Ramos (cell line): ENCODE results near the gene BMS1.
"Not testable (repeated sequence)": the region's sequence is repeated elsewhere in the genome, so short reads cannot be mapped to it uniquely, and the experiment has no call there.

Experiments used
- in situ Hi-C: fragments of 300-500 bp; cut with MboI; formaldehyde crosslinking; loops from one replicate; pipeline ENCODE4 v1.14.3; 2022; ENCODE audit warnings: low sequenced_read_pairs; ENCODE audit not compliant: unreplicated experiment

Gene BMS1, protein sequence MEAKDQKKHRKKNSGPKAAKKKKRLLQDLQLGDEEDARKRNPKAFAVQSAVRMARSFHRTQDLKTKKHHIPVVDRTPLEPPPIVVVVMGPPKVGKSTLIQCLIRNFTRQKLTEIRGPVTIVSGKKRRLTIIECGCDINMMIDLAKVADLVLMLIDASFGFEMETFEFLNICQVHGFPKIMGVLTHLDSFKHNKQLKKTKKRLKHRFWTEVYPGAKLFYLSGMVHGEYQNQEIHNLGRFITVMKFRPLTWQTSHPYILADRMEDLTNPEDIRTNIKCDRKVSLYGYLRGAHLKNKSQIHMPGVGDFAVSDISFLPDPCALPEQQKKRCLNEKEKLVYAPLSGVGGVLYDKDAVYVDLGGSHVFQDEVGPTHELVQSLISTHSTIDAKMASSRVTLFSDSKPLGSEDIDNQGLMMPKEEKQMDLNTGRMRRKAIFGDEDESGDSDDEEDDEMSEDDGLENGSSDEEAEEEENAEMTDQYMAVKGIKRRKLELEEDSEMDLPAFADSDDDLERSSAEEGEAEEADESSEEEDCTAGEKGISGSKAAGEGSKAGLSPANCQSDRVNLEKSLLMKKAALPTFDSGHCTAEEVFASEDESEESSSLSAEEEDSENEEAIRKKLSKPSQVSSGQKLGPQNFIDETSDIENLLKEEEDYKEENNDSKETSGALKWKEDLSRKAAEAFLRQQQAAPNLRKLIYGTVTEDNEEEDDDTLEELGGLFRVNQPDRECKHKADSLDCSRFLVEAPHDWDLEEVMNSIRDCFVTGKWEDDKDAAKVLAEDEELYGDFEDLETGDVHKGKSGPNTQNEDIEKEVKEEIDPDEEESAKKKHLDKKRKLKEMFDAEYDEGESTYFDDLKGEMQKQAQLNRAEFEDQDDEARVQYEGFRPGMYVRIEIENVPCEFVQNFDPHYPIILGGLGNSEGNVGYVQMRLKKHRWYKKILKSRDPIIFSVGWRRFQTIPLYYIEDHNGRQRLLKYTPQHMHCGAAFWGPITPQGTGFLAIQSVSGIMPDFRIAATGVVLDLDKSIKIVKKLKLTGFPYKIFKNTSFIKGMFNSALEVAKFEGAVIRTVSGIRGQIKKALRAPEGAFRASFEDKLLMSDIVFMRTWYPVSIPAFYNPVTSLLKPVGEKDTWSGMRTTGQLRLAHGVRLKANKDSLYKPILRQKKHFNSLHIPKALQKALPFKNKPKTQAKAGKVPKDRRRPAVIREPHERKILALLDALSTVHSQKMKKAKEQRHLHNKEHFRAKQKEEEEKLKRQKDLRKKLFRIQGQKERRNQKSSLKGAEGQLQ

DNA sequence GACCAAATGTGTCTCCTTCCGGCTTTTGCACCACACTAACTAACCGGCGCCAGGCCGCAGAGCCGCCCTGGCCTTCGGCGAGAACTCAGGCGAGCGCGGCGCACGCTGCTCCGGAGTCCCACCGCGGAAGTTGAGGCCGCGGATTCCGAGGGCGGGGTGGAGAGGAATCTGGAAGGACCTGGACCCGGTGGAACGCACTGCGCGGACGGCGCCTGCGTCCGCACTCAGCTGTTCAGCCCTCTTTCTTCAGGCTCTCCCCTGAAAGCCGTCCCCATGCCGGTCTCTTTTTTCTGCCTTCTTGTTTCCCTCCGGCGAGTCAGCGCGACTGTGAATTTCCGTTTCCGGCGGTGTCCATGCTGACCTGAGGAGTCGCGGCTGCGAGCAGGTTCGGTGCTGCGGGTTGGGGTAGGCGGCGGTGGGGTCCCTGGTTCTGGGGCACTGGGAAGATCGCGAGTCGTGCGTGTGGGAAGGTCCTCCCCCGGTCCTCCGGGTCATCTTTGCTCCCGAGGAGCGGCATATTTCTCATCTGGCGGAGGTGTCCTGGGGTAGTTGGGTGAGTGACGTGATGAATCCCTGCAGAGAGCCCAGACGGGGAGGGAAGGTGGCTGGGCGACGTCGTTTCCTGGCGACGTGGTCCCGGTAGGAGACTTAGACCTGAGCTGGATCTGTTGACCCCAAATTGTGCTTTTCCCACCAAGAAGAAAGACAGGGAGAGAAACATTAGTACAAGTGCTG lies at the start of gene BMS1:
Gene BMS1, plus strand, starts transcription at position 350 of the 735 bp plus-strand sequence. CDS start 1,600 bp downstream, outside the sequence.
- in situ Hi-C loops = loop anchor here (10.0 kb wide), 1 partner anchor 228 kb away; no protein-coding TSS in a partner anchor

DNA sequence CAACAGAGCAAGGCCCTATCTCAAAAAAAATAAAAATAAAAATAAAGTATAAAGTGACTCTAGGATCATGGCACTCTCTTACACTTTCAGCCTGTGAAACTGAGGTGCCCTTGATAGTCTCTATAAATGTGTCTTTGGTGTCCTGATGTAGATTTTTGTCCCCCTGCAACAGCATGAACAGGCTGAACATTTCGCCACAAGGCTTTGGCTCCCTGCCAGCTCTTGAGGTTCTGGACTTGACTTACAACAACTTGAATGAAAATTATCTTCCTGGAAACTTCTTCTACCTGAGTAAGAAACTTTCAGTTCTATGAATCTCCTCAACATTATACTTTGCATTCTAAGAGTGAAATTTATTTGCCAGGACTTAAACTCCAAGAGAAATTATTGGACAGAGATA lies 48.1 kb upstream of the BMS1 start:
- in situ Hi-C loops = no loop called here

DNA sequence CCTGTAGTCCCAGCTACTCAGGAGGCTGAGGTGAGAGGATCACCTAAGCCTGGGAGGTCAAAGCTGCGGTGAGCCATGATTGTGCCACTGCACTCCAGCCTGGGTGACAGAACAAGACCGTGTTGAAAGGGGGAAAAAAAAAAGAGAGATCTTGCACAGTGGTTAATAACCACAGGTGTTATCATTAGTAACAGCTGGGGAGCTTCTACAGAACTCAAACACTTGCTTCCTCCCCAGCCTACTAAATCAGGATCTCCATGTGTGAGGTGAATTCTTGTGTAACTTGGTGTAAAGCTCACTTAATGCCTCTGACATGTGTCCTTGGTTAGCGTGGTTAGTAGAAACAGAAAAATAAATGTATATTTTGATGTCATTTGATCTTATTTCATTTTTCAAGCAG lies 43.9 kb upstream of the BMS1 start:
- in situ Hi-C loops = no loop called here

- in situ Hi-C loops = not testable (repeated sequence)
Observed at GRCh38 chr10:42741536-42741935, 41.1 kb upstream of the BMS1 start.

- in situ Hi-C loops = no loop called here
Observed at GRCh38 chr10:42743697-42744096, 38.9 kb upstream of the BMS1 start.

DNA sequence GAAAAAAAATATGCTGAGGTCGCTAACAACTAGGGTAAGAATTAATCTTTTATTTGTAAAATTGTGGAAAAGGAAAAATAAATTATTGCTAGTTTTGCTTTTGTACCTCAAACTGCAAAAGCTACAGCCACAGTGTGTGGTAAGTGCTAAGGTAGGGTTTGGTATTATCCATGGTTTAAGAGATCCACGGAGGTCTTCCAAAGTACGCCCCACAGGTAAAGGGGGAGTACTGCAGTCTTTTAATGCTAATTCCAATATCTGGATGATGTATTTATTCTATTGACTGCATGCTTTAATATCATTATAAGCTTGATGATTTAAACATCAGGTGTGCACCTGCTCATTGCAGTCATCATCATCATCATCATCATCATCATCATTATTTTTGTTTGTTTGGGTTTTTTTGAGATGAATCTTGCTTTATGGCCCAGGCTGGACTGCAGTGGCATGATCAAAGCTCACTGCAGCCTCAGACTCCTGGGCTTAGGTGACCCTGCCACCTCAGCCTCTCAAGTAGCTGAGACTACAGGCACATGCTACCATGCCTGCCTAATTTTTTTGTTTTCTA lies 38.4 kb upstream of the BMS1 start:
- in situ Hi-C loops = no loop called here

- in situ Hi-C loops = no loop called here
Observed at GRCh38 chr10:42753126-42753506, 29.5 kb upstream of the BMS1 start.

DNA sequence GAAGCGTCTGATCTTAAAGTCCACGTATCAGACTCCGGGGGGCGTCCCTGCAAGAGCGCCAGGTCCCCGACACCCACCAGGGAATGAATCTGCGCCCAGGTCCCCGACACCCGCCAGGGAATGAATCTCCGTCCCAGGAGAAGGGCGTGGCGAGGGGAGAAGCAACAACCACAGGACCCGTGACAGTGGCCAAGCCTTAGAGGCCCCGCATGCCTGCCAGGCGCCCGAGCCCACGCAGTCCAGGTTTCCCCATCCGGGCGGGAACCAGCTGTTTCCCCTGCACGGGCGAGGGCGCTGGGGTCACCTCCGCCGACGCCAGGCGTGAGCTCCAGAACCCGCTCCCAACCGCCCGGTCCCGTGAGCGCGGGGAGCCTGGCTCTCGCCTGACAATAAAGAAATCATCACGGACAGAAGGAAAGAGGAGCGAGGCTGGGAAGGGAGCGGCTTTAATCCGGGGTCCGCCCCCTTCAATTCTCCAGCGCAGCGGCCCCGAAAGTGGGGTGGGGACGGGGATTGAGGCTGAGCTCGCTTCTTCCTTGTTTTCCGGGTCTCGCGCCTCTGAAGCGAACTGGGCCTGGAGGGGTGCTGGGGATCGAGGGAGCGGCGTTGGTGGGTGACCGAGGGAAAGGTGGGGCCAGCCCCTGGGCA lies 29.0 kb upstream of the BMS1 start:
- in situ Hi-C loops = no loop called here

DNA sequence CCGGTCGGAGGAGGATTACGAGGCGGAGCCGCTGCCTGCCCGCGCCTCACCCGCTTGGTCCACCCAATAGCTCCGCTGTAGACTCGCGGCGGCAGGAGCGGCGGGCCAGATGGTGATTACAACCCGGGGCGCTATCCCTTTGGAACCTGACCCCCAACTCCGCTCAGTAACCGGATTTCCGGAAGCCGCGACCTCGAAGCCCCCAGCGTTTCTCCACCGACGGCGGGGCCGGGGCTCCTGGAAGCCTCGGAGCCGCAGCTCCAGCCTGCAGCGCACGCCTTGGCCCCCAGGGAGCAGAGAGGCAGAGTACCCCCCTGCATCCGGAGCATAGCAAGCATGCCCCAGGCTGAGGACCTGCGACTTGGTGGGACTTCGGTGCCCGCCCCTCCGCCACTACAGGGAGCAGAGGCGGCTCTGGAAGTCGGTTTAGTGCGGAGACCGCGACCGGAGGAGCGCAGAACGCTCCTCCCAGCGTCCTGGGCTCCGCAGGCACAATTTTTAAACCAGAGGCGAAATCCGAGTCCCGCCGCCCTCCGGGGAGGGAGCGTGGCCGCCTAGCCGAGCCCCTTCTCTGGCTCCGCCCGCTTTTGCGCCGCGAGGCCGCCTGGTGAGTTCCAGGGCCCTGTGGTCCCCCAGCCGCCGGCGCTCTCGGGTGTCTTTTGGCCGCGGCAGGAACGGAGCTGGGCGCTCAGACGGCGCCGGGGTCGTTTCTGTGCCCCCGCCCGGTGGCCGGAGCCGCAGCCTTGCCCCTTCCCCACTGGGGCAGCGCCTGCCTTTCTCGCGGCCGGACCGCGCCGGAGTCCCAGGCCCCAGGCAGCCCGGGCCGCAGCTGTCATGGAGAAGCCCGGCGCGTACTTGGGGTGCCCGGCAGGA lies 28.2 kb upstream of the BMS1 start:
- in situ Hi-C loops = no loop called here

DNA sequence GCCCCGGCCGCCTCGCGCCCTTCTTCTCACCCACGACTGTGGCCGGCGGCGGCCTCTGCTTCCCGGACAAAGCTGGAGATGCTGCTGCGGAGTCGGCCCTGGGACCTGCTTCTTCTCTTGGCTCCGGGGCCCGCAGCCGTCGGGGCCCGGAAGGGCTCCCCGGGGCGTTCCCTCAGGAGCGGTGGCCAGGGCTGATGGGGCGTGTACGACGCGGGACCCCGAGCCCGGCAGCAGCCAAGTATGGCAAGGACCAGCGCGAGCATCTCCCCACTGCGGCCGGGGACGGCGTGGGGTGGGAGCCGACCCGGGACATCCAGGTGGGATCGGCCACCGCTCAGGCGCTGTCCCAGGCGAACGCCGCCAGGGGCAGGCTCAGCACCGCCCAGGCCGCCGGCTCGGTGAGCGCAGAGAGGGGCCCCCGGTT lies 27.6 kb upstream of the BMS1 start:
- in situ Hi-C loops = no loop called here

DNA sequence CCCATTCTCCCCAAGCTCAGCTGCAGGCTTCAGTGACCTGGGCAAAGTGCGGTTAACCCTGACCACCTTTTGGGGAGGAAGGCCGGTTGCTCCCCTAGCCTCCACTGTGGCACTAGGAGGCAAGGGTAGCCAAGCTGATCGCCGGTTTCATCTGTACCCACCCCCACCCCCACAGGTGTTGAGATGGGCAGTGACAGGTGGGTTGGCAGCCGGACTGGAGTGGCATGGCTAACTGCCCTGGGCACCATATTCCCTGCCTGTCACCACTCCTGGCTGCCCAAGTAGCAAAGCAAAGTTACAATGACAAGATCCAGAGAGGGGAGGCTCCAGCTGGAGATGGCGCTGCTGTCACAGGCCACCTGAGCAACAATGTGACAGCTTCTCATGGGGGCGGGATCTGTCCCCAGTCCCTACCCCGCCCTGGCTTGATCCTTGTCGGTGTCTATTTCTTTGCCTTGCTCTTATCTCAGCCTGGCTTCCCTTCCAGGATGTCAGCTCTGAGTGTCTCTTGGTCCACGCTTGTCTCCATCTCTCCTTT lies 27.0 kb upstream of the BMS1 start:
- in situ Hi-C loops = no loop called here

- in situ Hi-C loops = no loop called here
Observed at GRCh38 chr10:42767906-42768305, 14.7 kb upstream of the BMS1 start.

DNA sequence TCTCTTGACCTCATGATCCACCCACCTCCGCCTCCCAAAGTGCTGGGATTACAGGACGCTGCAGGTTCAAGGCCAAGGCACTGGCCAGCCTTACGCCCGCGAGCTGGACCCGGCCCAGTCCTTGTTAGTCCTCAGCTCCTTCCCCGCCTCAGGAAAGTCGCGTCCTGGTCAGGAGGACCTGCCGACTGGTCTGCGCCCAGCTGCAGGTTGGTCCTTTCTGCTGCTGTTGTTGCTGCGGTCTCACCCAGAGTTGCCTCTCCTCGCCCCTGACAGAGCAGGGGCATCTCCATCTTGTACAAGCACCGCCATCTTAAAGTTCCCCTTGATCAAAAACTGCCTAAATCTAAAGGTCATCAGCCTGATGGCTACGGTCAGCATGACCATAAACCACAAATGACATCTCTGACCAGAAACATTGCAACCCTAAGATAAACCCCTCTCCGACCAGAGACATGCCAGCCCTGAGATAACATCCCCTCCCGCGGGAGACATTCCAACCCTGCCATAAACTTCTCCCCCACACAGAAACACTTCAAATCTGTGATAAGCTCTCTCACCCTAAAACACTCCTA lies 13.9 kb upstream of the BMS1 start:
- in situ Hi-C loops = no loop called here

GRCh38 chr10:42769173-42769572 lies 13.4 kb upstream of the BMS1 start:
- in situ Hi-C loops = no loop called here

DNA sequence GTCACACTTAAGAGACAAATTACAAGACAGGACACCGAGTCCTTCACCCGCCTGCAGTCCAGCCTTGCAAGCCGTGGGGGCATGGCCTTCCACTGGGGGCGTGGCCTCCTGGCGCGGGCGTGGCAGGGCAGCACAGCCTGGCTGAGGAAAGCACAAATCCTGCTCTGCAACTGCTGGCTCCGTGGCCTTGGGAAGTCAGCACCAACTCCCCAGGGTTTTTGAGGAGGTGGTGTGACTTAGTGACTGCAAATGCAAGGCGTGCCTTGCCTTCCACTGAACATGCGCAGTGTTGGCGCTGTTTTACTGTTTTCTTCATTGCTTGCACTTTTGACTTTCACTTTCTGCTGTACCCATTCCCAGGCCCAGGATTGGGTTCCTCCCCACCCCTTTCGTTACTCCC lies 12.9 kb upstream of the BMS1 start:
- in situ Hi-C loops = no loop called here

DNA sequence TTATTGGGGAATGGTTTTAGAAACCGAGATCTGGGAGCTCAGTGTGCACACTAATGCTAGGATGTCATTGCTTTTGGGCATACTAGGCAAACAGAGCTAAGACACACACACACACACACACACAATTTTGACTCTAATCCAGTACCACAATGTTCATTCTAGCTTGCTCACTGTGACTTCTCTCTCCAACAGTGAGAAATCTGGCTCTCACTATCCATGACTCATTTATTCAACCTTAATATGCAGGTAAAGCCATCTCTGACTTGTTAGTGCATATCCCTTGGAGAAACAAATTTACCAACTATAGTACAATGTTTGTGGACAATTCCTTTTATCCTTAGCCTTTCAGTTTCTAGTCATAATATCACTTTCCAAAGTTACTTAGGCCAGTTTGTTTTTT lies 5.9 kb upstream of the BMS1 start:
- in situ Hi-C loops = no loop called here

- in situ Hi-C loops = loop anchor here (10.0 kb wide), 1 partner anchor 226 kb away; no protein-coding TSS in a partner anchor
Observed at GRCh38 chr10:42780456-42780855, 2.1 kb upstream of the BMS1 start.
